HepG2 (cell line): ENCODE measurements around the gene ARHGAP31. TPM values are rescaled to one million over a fixed set of nuclear protein-coding genes. Genes with fewer than 3 reads are reported as not detected.

Experiments
- ATAC-seq: fragments of 200-7000 bp; cut with Tn5 transposase; 3 replicates; pipeline ENCODE4 v1.9.1; 2020; ENCODE audit warnings: mild to moderate bottlenecking, moderate library complexity
- BruUV-seq: library from RNA; stranded (reverse); fragments of 400-500 nt; replicated peaks from 2 replicates; lab custom pipeline; 2021; lab: Mats Ljungman, UMichigan
- CTCF ChIA-PET: fragments of 300-600 bp; formaldehyde crosslinking; extraction: SDS; loops from one replicate; lab custom pipeline; 2021; ENCODE audit warnings: low total read pairs, inconsistent platforms, low intra/inter-chr PET ratio; lab: Yijun Ruan, JAX
- POLR2A ChIA-PET: fragments of 350-600 bp; sonication (Branson Sonifier 250); formaldehyde crosslinking; loops from one replicate; lab custom pipeline; 2020; ENCODE audit warnings: antibody characterized with exemption, inconsistent platforms; lab: Yijun Ruan, JAX
- DNase-seq: peaks from one replicate; pipeline ENCODE4 v3.0.0-alpha.2; 2015; ENCODE audit warnings: low spot score
- FAIRE-seq: peaks from 3 replicates; lab custom pipeline; 2011; peaks lifted over from hg19 to GRCh38; lab: Jason Lieb, UNC
- H2AFZ ChIP-seq: one replicate; pipeline ENCODE4 v1.6.1; 2011; ENCODE audit warnings: low read length, inconsistent platforms
- H3K27ac ChIP-seq: fragments of 300-600 bp; 3 replicates; pipeline ENCODE4 v1.8.0; 2011; ENCODE audit warnings: mixed run types, mild to moderate bottlenecking, mixed read lengths, low read length, inconsistent platforms; ENCODE audit not compliant: insufficient read depth; ENCODE audit errors: extremely low read length
- H3K27me3 ChIP-seq, 2 experiments: fragments of 200-600 bp in 1 of 2; 2 replicates in 1 of 2; 3 replicates in 1 of 2; pipeline versions ENCODE4 v1.6.0 to v1.8.0; 2011; ENCODE audit warnings: low read length in 2 of 2, mild to moderate bottlenecking in 2 of 2, moderate library complexity in 2 of 2, inconsistent platforms in 1 of 2; ENCODE audit not compliant: insufficient read depth in 2 of 2, control insufficient read depth in 1 of 2
- H3K36me3 ChIP-seq, 2 experiments: fragments of 200-600 bp in 1 of 2; replicated peaks in 1 of 2; 2 replicates in 1 of 2; 3 replicates in 1 of 2; pipeline versions ENCODE4 v1.5.1 to v1.8.0; 2011; ENCODE audit warnings: low read length in 2 of 2, inconsistent platforms in 1 of 2; ENCODE audit not compliant: insufficient read depth in 2 of 2, control insufficient read depth in 1 of 2
- H3K4me1 ChIP-seq: 2 replicates; pipeline ENCODE4 v1.5.1; 2012; ENCODE audit warnings: low read length, inconsistent platforms; ENCODE audit not compliant: insufficient read depth
- H3K4me2 ChIP-seq: 2 replicates; pipeline ENCODE4 v1.6.0; 2011; ENCODE audit warnings: low read depth, low read length, inconsistent platforms
- H3K4me3 ChIP-seq, 3 experiments: fragments of 200-600 bp in 1 of 3; sonication (generic), shearing (Covaris generic) in 1 of 3; replicated peaks in 1 of 3; 2 replicates each; pipeline ENCODE4 v1.5.1; 2011 to 2016; ENCODE audit warnings: low read length in 3 of 3, inconsistent platforms in 2 of 3, low read depth in 2 of 3, mild to moderate bottlenecking in 2 of 3, control low read depth in 1 of 3, mixed read lengths in 1 of 3; ENCODE audit not compliant: insufficient read depth in 1 of 3
- H3K79me2 ChIP-seq: one replicate; pipeline ENCODE4 v1.6.1; 2011; ENCODE audit warnings: low read length, inconsistent platforms; ENCODE audit not compliant: insufficient read depth
- H3K9ac ChIP-seq: 2 replicates; pipeline ENCODE4 v1.6.0; 2011; ENCODE audit warnings: mild to moderate bottlenecking, low read depth, low read length, inconsistent platforms; ENCODE audit not compliant: insufficient read depth
- H3K9me3 ChIP-seq: 2 replicates; pipeline ENCODE4 v1.5.1; 2012; ENCODE audit warnings: mild to moderate bottlenecking, low read length
- H4K20me1 ChIP-seq: 2 replicates; pipeline ENCODE4 v1.6.0; 2011; ENCODE audit warnings: inconsistent platforms, mild to moderate bottlenecking, low read length, moderate library complexity; ENCODE audit not compliant: insufficient read depth
- ADNP ChIP-seq: sonication (generic); formaldehyde crosslinking; IDR thresholded peaks from 2 replicates; pipeline ENCODE4 v1.4.0; 2020; ENCODE audit warnings: missing genetic modification reagents
- KDM6A ChIP-seq: IDR thresholded peaks from 2 replicates; pipeline ENCODE4 v1.6.1; 2016; ENCODE audit warnings: low read depth
- KLF9 ChIP-seq: IDR thresholded peaks from 2 replicates; pipeline ENCODE4 v1.6.1; 2016; ENCODE audit warnings: low read depth
- NR3C1 ChIP-seq: sonication (generic); formaldehyde crosslinking; IDR thresholded peaks from 2 replicates; pipeline ENCODE4 v1.4.0; 2020; ENCODE audit warnings: missing genetic modification reagents
- POLR2A ChIP-seq, 2 experiments: IDR thresholded peaks; 2 replicates each; pipeline ENCODE4 v1.6.1; 2011; ENCODE audit warnings: low read depth in 2 of 2, low read length in 2 of 2, mild to moderate bottlenecking in 1 of 2, moderate library complexity in 1 of 2; ENCODE audit not compliant: insufficient read depth in 1 of 2
- RFX5 ChIP-seq: IDR thresholded peaks from 2 replicates; pipeline ENCODE4 v1.6.1; 2011; ENCODE audit warnings: low read depth, low read length, improper control_type of control experiment
- SCMH1 ChIP-seq: sonication (generic); formaldehyde crosslinking; IDR thresholded peaks from 2 replicates; pipeline ENCODE4 v1.9.0; 2021; ENCODE audit warnings: missing genetic modification reagents, mild to moderate bottlenecking, borderline replicate concordance
- SYNCRIP ChIP-seq: fragments of 200-400 bp; formaldehyde crosslinking; IDR thresholded peaks from 2 replicates; pipeline ENCODE4 v1.6.1; 2018; ENCODE audit warnings: mild to moderate bottlenecking, low read depth, low read length; ENCODE audit not compliant: insufficient read depth
- TBP ChIP-seq: sonication (generic); formaldehyde crosslinking; IDR thresholded peaks from 2 replicates; pipeline ENCODE4 v1.5.0; 2020; ENCODE audit warnings: missing genetic modification reagents
- THYN1 ChIP-seq: sonication (generic); formaldehyde crosslinking; IDR thresholded peaks from 2 replicates; pipeline ENCODE4 v1.8.1; 2023; ENCODE audit warnings: low read depth, mild to moderate bottlenecking, moderate library complexity, missing genetic modification reagents, borderline replicate concordance
- ZBTB38 ChIP-seq: sonication (generic); formaldehyde crosslinking; IDR thresholded peaks from 2 replicates; pipeline ENCODE4 v1.5.1; 2020; ENCODE audit warnings: mild to moderate bottlenecking, missing genetic modification reagents
- ZFP1 ChIP-seq: IDR thresholded peaks from 2 replicates; pipeline ENCODE4 v1.6.1; 2016
- ZNF556 ChIP-seq: sonication (generic); formaldehyde crosslinking; IDR thresholded peaks from 2 replicates; pipeline ENCODE4 v1.4.0; 2020; ENCODE audit warnings: mild to moderate bottlenecking, missing genetic modification reagents, borderline replicate concordance
- ZNF761 ChIP-seq: sonication (generic); formaldehyde crosslinking; conservative IDR thresholded peaks from 2 replicates; pipeline ENCODE4 v1.4.0; 2020; ENCODE audit warnings: mild to moderate bottlenecking, missing genetic modification reagents
- WGBS: methylation state at CpG from one replicate; pipeline ENCODE4 v1.1.6; 2017; ENCODE audit warnings: low lambda C conversion rate; 5-methylcytosine and 5-hydroxymethylcytosine counted together
- in situ Hi-C: cut with HindIII; loops from 2 replicates; pipeline ENCODE4 v1.10.0; 2017; ENCODE audit warnings: low pct_unique_long_range_greater_than_20kb; ENCODE audit not compliant: extremely low pct_ligation_motif_present
- intact Hi-C: fragments of 100-400 bp; cut with micrococcal nuclease; formaldehyde crosslinking; loops from one replicate; pipeline ENCODE4 v1.10.0; 2022; ENCODE audit not compliant: unreplicated experiment
- polyA plus RNA-seq, 8 experiments: library from polyadenylated mRNA; depleted of rRNA in 3 of 8; stranded (reverse) in 7 of 8; unstranded in 1 of 8; fragments of >200 nt; fragmentation: Illumina TruSeq in 4 of 8; extraction: Trizol in 4 of 8; gene quantifications; 2 replicates each; pipeline versions ENCODE4 v1.2.1 to v1.2.3, GENCODE V29; 2011 to 2016; ENCODE audit warnings: low read depth in 4 of 8, missing spikeins in 1 of 8, mixed read lengths in 1 of 8; ENCODE audit not compliant: insufficient read depth in 1 of 8
- total RNA-seq, 5 experiments: library from RNA; depleted of rRNA; stranded (reverse); fragments of >200 nt; fragmentation: Illumina TruSeq; extraction: Trizol; gene quantifications; 2 replicates each; pipeline ENCODE4 v1.2.3, GENCODE V29; 2016; ENCODE audit warnings: low read depth in 1 of 5
- TF ChIP-seq, protein P1 (sequence below): IDR thresholded peaks from 2 replicates; pipeline ENCODE4 v1.6.1; 2012; ENCODE audit warnings: low read length, improper control_type of control experiment

The ARHGAP31 gene
- total and polyA plus RNA-seq, 2 of the 13 experiments (the other 11 are each of a cell fraction or from before 2014, with no cell fraction given) = not detected

- ChIA-PET CTCF (no interaction called here), POLR2A (no interaction called here)
- in situ Hi-C loops (no loop called here), intact Hi-C loops (no loop called here)
- no TSS peak for BruUV-seq
- Histone ChIP-seq H3K4me3 (no peak overlapping the region), H3K9ac (no peak overlapping the region), H3K4me2 (no peak overlapping the region), H2AFZ (no peak overlapping the region), H3K4me1 (no peaks in the 10 kb centered on the region)
- no peak for DNase-seq
- no peak for TF ChIP-seq ZFP1 (CRISPR knock-in tag)
- TF ChIP-seq RFX5 = no peak
- TF ChIP-seq ZBTB38 = no peak
- no peak for TF ChIP-seq THYN1 (CRISPR knock-in tag)
- TF ChIP-seq SYNCRIP = no peak
- TF ChIP-seq TBP = no peak
- TF ChIP-seq, protein P1, sequence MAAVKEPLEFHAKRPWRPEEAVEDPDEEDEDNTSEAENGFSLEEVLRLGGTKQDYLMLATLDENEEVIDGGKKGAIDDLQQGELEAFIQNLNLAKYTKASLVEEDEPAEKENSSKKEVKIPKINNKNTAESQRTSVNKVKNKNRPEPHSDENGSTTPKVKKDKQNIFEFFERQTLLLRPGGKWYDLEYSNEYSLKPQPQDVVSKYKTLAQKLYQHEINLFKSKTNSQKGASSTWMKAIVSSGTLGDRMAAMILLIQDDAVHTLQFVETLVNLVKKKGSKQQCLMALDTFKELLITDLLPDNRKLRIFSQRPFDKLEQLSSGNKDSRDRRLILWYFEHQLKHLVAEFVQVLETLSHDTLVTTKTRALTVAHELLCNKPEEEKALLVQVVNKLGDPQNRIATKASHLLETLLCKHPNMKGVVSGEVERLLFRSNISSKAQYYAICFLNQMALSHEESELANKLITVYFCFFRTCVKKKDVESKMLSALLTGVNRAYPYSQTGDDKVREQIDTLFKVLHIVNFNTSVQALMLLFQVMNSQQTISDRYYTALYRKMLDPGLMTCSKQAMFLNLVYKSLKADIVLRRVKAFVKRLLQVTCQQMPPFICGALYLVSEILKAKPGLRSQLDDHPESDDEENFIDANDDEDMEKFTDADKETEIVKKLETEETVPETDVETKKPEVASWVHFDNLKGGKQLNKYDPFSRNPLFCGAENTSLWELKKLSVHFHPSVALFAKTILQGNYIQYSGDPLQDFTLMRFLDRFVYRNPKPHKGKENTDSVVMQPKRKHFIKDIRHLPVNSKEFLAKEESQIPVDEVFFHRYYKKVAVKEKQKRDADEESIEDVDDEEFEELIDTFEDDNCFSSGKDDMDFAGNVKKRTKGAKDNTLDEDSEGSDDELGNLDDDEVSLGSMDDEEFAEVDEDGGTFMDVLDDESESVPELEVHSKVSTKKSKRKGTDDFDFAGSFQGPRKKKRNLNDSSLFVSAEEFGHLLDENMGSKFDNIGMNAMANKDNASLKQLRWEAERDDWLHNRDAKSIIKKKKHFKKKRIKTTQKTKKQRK = no peak
- TF ChIP-seq NR3C1 (CRISPR knock-in tag) = no peak
- no peak for TF ChIP-seq KDM6A (CRISPR knock-in tag)
- TF ChIP-seq ZNF761 = no peak
- TF ChIP-seq ZNF556 = no peak
- TF ChIP-seq SCMH1 (CRISPR knock-in tag) = no peak
- no peak for TF ChIP-seq ADNP (CRISPR knock-in tag)
- TF ChIP-seq KLF9 (CRISPR knock-in tag) = no peak
- TF ChIP-seq POLR2A (IDR thresholded peaks at IDR 0.05; ENCODE audit: insufficient read depth in 1 of 2, low read depth in 2 of 2, low read length in 2 of 2) = no peak
- TF ChIP-seq, all 625 proteins: peak for 0
- no peaks in the 10 kb centered on the region; a peak in 1 of 5 replicates for H3K27me3 ChIP-seq
- ATAC-seq (no peak), FAIRE-seq (no peak)
- H3K27ac ChIP-seq = no peak overlapping the region
- 60% methylated on average over 11 of the region's 11 CpGs for WGBS
- H3K79me2 ChIP-seq = no peaks in the 10 kb centered on the region
- H3K9me3 ChIP-seq = no peaks in the 10 kb centered on the region
- H4K20me1 ChIP-seq = no peaks in the 10 kb centered on the region
- no peaks in the 10 kb centered on the region for H3K36me3 ChIP-seq
These were observed 65.5 kb downstream of the ARHGAP31 start for GRCh38 chr3:119359476-119360326.
